H1 (cell line): Measurements from ENCODE around the gene PFDN1. TPM values are rescaled to one million over a fixed set of nuclear protein-coding genes. Genes with fewer than 3 reads are reported as not detected.
"Not testable (repeated sequence)": the region's sequence is repeated elsewhere in the genome, so short reads cannot be mapped to it uniquely, and the experiment has no call there.

Experiments used
- CTCF ChIA-PET: fragments of 300-600 bp; sonication (Branson Sonifier 250); formaldehyde crosslinking; loops from one replicate; lab custom pipeline; 2021; ENCODE audit not compliant: partially characterized antibody; lab: Charles Lee
- POLR2A ChIA-PET: fragments of 300-600 bp; sonication (Branson Sonifier 250); formaldehyde crosslinking; loops from one replicate; lab custom pipeline; 2021; ENCODE audit warnings: inconsistent platforms; ENCODE audit not compliant: partially characterized antibody; lab: Charles Lee
- DNase-seq, 2 experiments: peaks; one replicate each; pipeline versions ENCODE4 v3.0.0 to v3.0.0-alpha.2; 2010 to 2022; ENCODE audit warnings: low spot score in 2 of 2, low read depth in 1 of 2, mixed read lengths in 1 of 2
- FAIRE-seq: peaks from 2 replicates; lab custom pipeline; 2011; peaks lifted over from hg19 to GRCh38; lab: Jason Lieb, UNC
- H2AFZ ChIP-seq: 2 replicates; pipeline ENCODE4 v1.8.1; 2012; ENCODE audit warnings: low read length, inconsistent platforms
- H2AK5ac ChIP-seq: 2 replicates; pipeline ENCODE4 v1.6.1; 2013; ENCODE audit warnings: low read depth, low read length
- H2BK120ac ChIP-seq: replicated peaks from 2 replicates; pipeline ENCODE3; 2013; ENCODE audit warnings: low read depth, low read length, inconsistent platforms
- H2BK12ac ChIP-seq: 2 replicates; pipeline ENCODE4 v1.6.1; 2013; ENCODE audit warnings: low read depth, low read length
- H2BK15ac ChIP-seq: 2 replicates; pipeline ENCODE4 v1.6.1; 2013; ENCODE audit warnings: low read length
- H2BK20ac ChIP-seq: 2 replicates; pipeline ENCODE4 v1.6.1; 2013; ENCODE audit warnings: low read length
- H2BK5ac ChIP-seq: 2 replicates; pipeline ENCODE4 v1.6.1; 2013; ENCODE audit warnings: low read depth, low read length
- H3K14ac ChIP-seq: 2 replicates; pipeline ENCODE4 v1.6.1; 2013; ENCODE audit warnings: inconsistent platforms; ENCODE audit not compliant: insufficient read length
- H3K18ac ChIP-seq: 2 replicates; pipeline ENCODE4 v1.6.1; 2013; ENCODE audit warnings: low read length; ENCODE audit errors: extremely low read depth
- H3K23ac ChIP-seq: 2 replicates; pipeline ENCODE4 v1.6.1; 2013; ENCODE audit warnings: inconsistent platforms; ENCODE audit not compliant: insufficient read length
- H3K23me2 ChIP-seq: 2 replicates; pipeline ENCODE4 v1.6.1; 2013; ENCODE audit warnings: low read depth, low read length
- H3K27ac ChIP-seq: 2 replicates; pipeline ENCODE4 v1.6.1; 2011; ENCODE audit warnings: low read depth, low read length, inconsistent platforms
- H3K27me3 ChIP-seq, 4 experiments: replicated peaks in 1 of 4; 1 replicate in 1 of 4; 2 replicates in 3 of 4; pipeline versions ENCODE4 v1.6.1 to v1.8.1; 2011 to 2013; ENCODE audit warnings: low read length in 3 of 4, mild to moderate bottlenecking in 3 of 4, inconsistent platforms in 2 of 4, mixed read lengths in 2 of 4, moderate library complexity in 1 of 4; ENCODE audit not compliant: control insufficient read depth in 3 of 4, insufficient read depth in 3 of 4; ENCODE audit errors: extremely low read depth in 1 of 4
- H3K36me3 ChIP-seq, 4 experiments: 2 replicates each; pipeline versions ENCODE4 v1.6.1 to v1.8.1; 2011 to 2013; ENCODE audit warnings: mild to moderate bottlenecking in 4 of 4, low read length in 3 of 4, moderate library complexity in 2 of 4, control low read depth in 1 of 4, inconsistent platforms in 1 of 4; ENCODE audit not compliant: insufficient read depth in 4 of 4, control insufficient read depth in 2 of 4
- H3K4ac ChIP-seq: replicated peaks from 2 replicates; pipeline ENCODE3; 2013; ENCODE audit warnings: low read length, low read depth, mixed read lengths, inconsistent platforms; ENCODE audit not compliant: insufficient read length
- H3K4me1 ChIP-seq, 4 experiments: replicated peaks in 1 of 4; 1 replicate in 1 of 4; 2 replicates in 3 of 4; pipeline versions ENCODE4 v1.6.1 to v1.8.1; 2011 to 2013; ENCODE audit warnings: low read length in 3 of 4, inconsistent platforms in 2 of 4, mixed read lengths in 1 of 4; ENCODE audit not compliant: insufficient read depth in 4 of 4, control insufficient read depth in 3 of 4
- H3K4me2 ChIP-seq, 2 experiments: 2 replicates each; pipeline versions ENCODE4 v1.6.1 to v1.8.1; 2011 to 2013; ENCODE audit warnings: low read depth in 2 of 2, low read length in 2 of 2, control low read depth in 1 of 2, inconsistent platforms in 1 of 2, mild to moderate bottlenecking in 1 of 2; ENCODE audit not compliant: insufficient read depth in 1 of 2
- H3K4me3 ChIP-seq, 4 experiments: fragments of 200-600, 300-600 bp in 1 of 4; sonication (generic), shearing (Covaris generic), sonication (Bioruptor Twin) in 1 of 4; 2 replicates each; pipeline versions ENCODE4 v1.5.1 to v1.8.1; 2011 to 2016; ENCODE audit warnings: low read length in 4 of 4, low read depth in 3 of 4, control low read depth in 2 of 4, inconsistent platforms in 2 of 4, mild to moderate bottlenecking in 2 of 4, mixed read lengths in 1 of 4, moderate library complexity in 1 of 4; ENCODE audit not compliant: insufficient read depth in 2 of 4; ENCODE audit errors: extremely low read depth in 1 of 4
- H3K56ac ChIP-seq: replicated peaks from 2 replicates; pipeline ENCODE3; 2013; ENCODE audit warnings: low read depth, mild to moderate bottlenecking, mixed read lengths, low read length, inconsistent platforms; ENCODE audit not compliant: insufficient read length
- H3K79me1 ChIP-seq: 2 replicates; pipeline ENCODE4 v1.6.1; 2013; ENCODE audit warnings: low read depth, low read length, control low read depth
- H3K79me2 ChIP-seq, 2 experiments: 2 replicates each; pipeline versions ENCODE4 v1.6.1 to v1.8.1; 2012 to 2013; ENCODE audit warnings: low read length in 2 of 2, mild to moderate bottlenecking in 2 of 2, inconsistent platforms in 1 of 2; ENCODE audit not compliant: insufficient read depth in 2 of 2, control insufficient read depth in 1 of 2
- H3K9ac ChIP-seq, 4 experiments: replicated peaks in 1 of 4; 1 replicate in 1 of 4; 2 replicates in 3 of 4; pipeline versions ENCODE4 v1.6.1 to v1.8.1; 2011 to 2013; ENCODE audit warnings: low read depth in 3 of 4, low read length in 3 of 4, control low read depth in 2 of 4, mild to moderate bottlenecking in 2 of 4, moderate library complexity in 2 of 4, inconsistent platforms in 1 of 4; ENCODE audit errors: extremely low read depth in 1 of 4
- H3K9me3 ChIP-seq, 2 experiments: 2 replicates each; pipeline versions ENCODE4 v1.6.1 to v1.8.1; 2012 to 2013; ENCODE audit warnings: mild to moderate bottlenecking in 2 of 2, moderate library complexity in 2 of 2, control low read depth in 1 of 2, inconsistent platforms in 1 of 2, low read depth in 1 of 2, low read length in 1 of 2, mixed read lengths in 1 of 2; ENCODE audit not compliant: insufficient read depth in 2 of 2
- H4K20me1 ChIP-seq, 2 experiments: replicated peaks in 1 of 2; 2 replicates each; pipeline versions ENCODE3 to v1.8.1; 2011 to 2013; ENCODE audit warnings: inconsistent platforms in 2 of 2, low read length in 2 of 2, mild to moderate bottlenecking in 1 of 2; ENCODE audit not compliant: insufficient read depth in 2 of 2, control insufficient read depth in 1 of 2
- H4K5ac ChIP-seq: 2 replicates; pipeline ENCODE4 v1.6.1; 2013; ENCODE audit warnings: low read length, low read depth, mixed read lengths, inconsistent platforms; ENCODE audit not compliant: insufficient read length
- H4K8ac ChIP-seq: 2 replicates; pipeline ENCODE4 v1.8.0; 2013; ENCODE audit warnings: mild to moderate bottlenecking, moderate library complexity, low read length, inconsistent platforms; ENCODE audit not compliant: insufficient read depth; ENCODE audit errors: extremely low read depth
- H4K91ac ChIP-seq: replicated peaks from 2 replicates; pipeline ENCODE3; 2013; ENCODE audit warnings: low read length, mixed read lengths, inconsistent platforms; ENCODE audit not compliant: insufficient read length
- WGBS, 2 experiments: shearing (Covaris generic) in 1 of 2; methylation state at CpG; one replicate each; pipeline versions ENCODE4 v1.1.6 to v1.1.7; 2013 to 2015; ENCODE audit warnings: low lambda C conversion rate in 2 of 2, mixed read lengths in 2 of 2, inconsistent platforms in 1 of 2, low coverage in 1 of 2, missing lambda C conversion rate in 1 of 2; ENCODE audit not compliant: insufficient replicate concordance in 2 of 2, insufficient coverage in 1 of 2, insufficient read length in 1 of 2; ENCODE audit errors: extremely low coverage in 1 of 2, missing lambda C conversion rate in 1 of 2; 5-methylcytosine and 5-hydroxymethylcytosine counted together
- polyA plus RNA-seq, 7 experiments: library from polyadenylated mRNA; depleted of rRNA in 3 of 7; stranded (reverse) in 5 of 7; unstranded in 2 of 7; fragments of >200 nt in 5 of 7; fragments of 200-250 nt in 2 of 7; gene quantifications; 1 replicate in 5 of 7; 2 replicates in 1 of 7; 4 replicates in 1 of 7; pipeline versions ENCODE4 v1.2.1 to v1.2.3, GENCODE V29; 2011 to 2013; ENCODE audit warnings: missing spikeins in 2 of 7, mixed read lengths in 2 of 7
- total RNA-seq: library from RNA; stranded (reverse); fragmentation: NEBNext Ultra II Directional; extraction: Animal tissue kit (Norgen Biotek cat#: 25700); gene quantifications from 2 replicates; pipeline ENCODE4 v1.2.1, GENCODE V29; 2021

Gene PFDN1
- total and polyA plus RNA-seq, 2 of the 8 experiments (the other 6 are each of a cell fraction or from before 2014, with no cell fraction given) = 53.0 to 89.6 TPM

- H2BK12ac ChIP-seq, H3K27ac ChIP-seq, H3K18ac ChIP-seq, H3K79me1 ChIP-seq, H3K14ac ChIP-seq, H3K23ac ChIP-seq, H2BK5ac ChIP-seq, H3K9ac ChIP-seq, DNase-seq, H3K4ac ChIP-seq, H3K4me3 ChIP-seq, H4K91ac ChIP-seq, H3K79me2 ChIP-seq, H2BK20ac ChIP-seq, FAIRE-seq, H2AK5ac ChIP-seq, H2BK120ac ChIP-seq, H3K4me2 ChIP-seq, H3K36me3 ChIP-seq, H3K23me2 ChIP-seq, H4K5ac ChIP-seq, H2AFZ ChIP-seq, H3K9me3 ChIP-seq, H3K56ac ChIP-seq, H4K8ac ChIP-seq, H4K20me1 ChIP-seq, H2BK15ac ChIP-seq: not testable (repeated sequence)
- peaks cover 0 to 16% (median 6%) of the 10 kb centered on the region in 4 experiments; a peak in 5 of 7 replicates for H3K4me1 ChIP-seq
- ChIA-PET POLR2A (interaction anchor here (0.6 to 4.1 kb wide), 2 partner anchors 68 to 100 kb away, joined by 3 to 64 read pairs; no protein-coding TSS in a partner anchor), CTCF (interaction anchor here (1.0 to 15.0 kb wide), 7 partner anchors 8 to 174 kb away, joined by 4 to 676 read pairs (median 10); partner anchors contain the start of genes PFDN1 and SLC4A9)
- 83% methylated on average over 8 of the region's 8 CpGs; no CpG with 5 or more reads in 1 of the 2 experiments for WGBS, 2 experiments
- H3K27me3 ChIP-seq = peaks cover 0 to 11% (median 5%) of the 10 kb centered on the region in 4 experiments; a peak in 6 of 7 replicates
These were observed 40.9 kb upstream of the PFDN1 start for GRCh38 chr5:140343849-140344248.
